B cell (primary cell): ENCODE data around the gene NRG2. TPM values are rescaled to one million over a fixed set of nuclear protein-coding genes. Genes with fewer than 3 reads are reported as not detected.

Experiments used
- ATAC-seq: fragments of 200-7000 bp; cut with Tn5 transposase; one replicate; pipeline ENCODE4 v1.10.0; 2021; ENCODE audit warnings: low read depth, mild to moderate bottlenecking, moderate number of reproducible peaks, moderate library complexity
- CTCF ChIA-PET: fragments of 350-600 bp; sonication (Branson Sonifier 250); formaldehyde crosslinking; loops from one replicate; lab custom pipeline; 2021; ENCODE audit warnings: antibody characterized with exemption, inconsistent platforms; lab: Charles Lee
- POLR2A ChIA-PET: fragments of 350-600 bp; sonication (Branson Sonifier 250); formaldehyde crosslinking; loops from one replicate; lab custom pipeline; 2021; ENCODE audit warnings: antibody characterized with exemption; lab: Charles Lee
- DNase-seq: peaks from one replicate; pipeline ENCODE4 v3.0.0; 2013
- H2AFZ ChIP-seq: 2 replicates; pipeline ENCODE4 v1.6.1; 2012; ENCODE audit warnings: mild to moderate bottlenecking, low read depth, low read length; ENCODE audit not compliant: insufficient read depth, poor library complexity, severe bottlenecking
- H3K27ac ChIP-seq, 2 donors: 1 replicate in 1 of 2; 2 replicates in 1 of 2; pipeline ENCODE4 v1.5.1; 2012 to 2013; ENCODE audit warnings: low read length in 2 of 2, mild to moderate bottlenecking in 2 of 2, moderate library complexity in 1 of 2
- H3K27me3 ChIP-seq, 4 experiments: fragments of 200-600 bp in 1 of 4; sonication (generic) in 1 of 4; replicated peaks in 1 of 4; 1 replicate in 2 of 4; 2 replicates in 2 of 4; pipeline versions ENCODE4 v1.6.1 to v1.7.0; 2013 to 2016; ENCODE audit warnings: low read length in 3 of 4, mild to moderate bottlenecking in 2 of 4, mixed read lengths in 1 of 4, moderate library complexity in 1 of 4; ENCODE audit not compliant: insufficient read depth in 4 of 4, control insufficient read depth in 3 of 4; ENCODE audit errors: control extremely low read depth in 1 of 4
- H3K36me3 ChIP-seq, 2 experiments: replicated peaks in 1 of 2; 1 replicate in 1 of 2; 2 replicates in 1 of 2; pipeline versions ENCODE4 v1.6.1 to v1.7.1; 2013; ENCODE audit warnings: low read length in 1 of 2; ENCODE audit not compliant: insufficient read depth in 2 of 2, control insufficient read depth in 1 of 2; ENCODE audit errors: control extremely low read depth in 1 of 2, extremely low read depth in 1 of 2
- H3K4me1 ChIP-seq, 2 donors: fragments of 200-600 bp in 1 of 2; sonication (generic) in 1 of 2; 1 replicate in 1 of 2; 2 replicates in 1 of 2; pipeline versions ENCODE4 v1.5.1 to v1.6.1; 2013 to 2017; ENCODE audit warnings: low read length in 2 of 2; ENCODE audit not compliant: control insufficient read depth in 2 of 2, insufficient read depth in 2 of 2
- H3K4me2 ChIP-seq: replicated peaks from 2 replicates; pipeline ENCODE3; 2012; ENCODE audit warnings: mild to moderate bottlenecking, low read depth, low read length; ENCODE audit not compliant: poor library complexity, severe bottlenecking
- H3K4me3 ChIP-seq, 5 experiments: fragments of 200-600 bp in 1 of 5; sonication (generic) in 1 of 5; 1 replicate in 3 of 5; 2 replicates in 2 of 5; pipeline versions ENCODE4 v1.5.1 to v1.7.0; 2011 to 2016; ENCODE audit warnings: low read length in 4 of 5, mild to moderate bottlenecking in 4 of 5, low read depth in 2 of 5, control low read depth in 1 of 5, moderate library complexity in 1 of 5; ENCODE audit not compliant: insufficient read depth in 1 of 5; ENCODE audit errors: control extremely low read depth in 1 of 5, extremely low read depth in 1 of 5
- H3K79me2 ChIP-seq: fragments of 200-600 bp; sonication (generic); one replicate; pipeline ENCODE4 v1.6.0; 2016; ENCODE audit warnings: low read length; ENCODE audit not compliant: control insufficient read depth, insufficient read depth
- H3K9ac ChIP-seq: fragments of 200-600 bp; sonication (generic); 2 replicates; pipeline ENCODE4 v1.6.1; 2017; ENCODE audit warnings: mild to moderate bottlenecking, low read length, moderate library complexity
- H3K9me3 ChIP-seq, 3 donors: one replicate each; pipeline versions ENCODE4 v1.6.1 to v1.7.1; 2013; ENCODE audit warnings: low read length in 2 of 3; ENCODE audit not compliant: control insufficient read depth in 2 of 3, insufficient read depth in 1 of 3; ENCODE audit errors: control extremely low read depth in 1 of 3
- H4K20me1 ChIP-seq: 2 replicates; pipeline ENCODE4 v1.6.0; 2012; ENCODE audit warnings: mild to moderate bottlenecking, low read length; ENCODE audit not compliant: insufficient read depth, control insufficient read depth, poor library complexity, severe bottlenecking
- H3K27ac Mint-ChIP-seq: one replicate; pipeline ENCODE4 v1.8.0; 2021; ENCODE audit warnings: mixed read lengths
- H3K27me3 Mint-ChIP-seq: one replicate; pipeline ENCODE4 v1.8.0; 2021; ENCODE audit warnings: mixed read lengths
- H3K4me1 Mint-ChIP-seq: one replicate; pipeline ENCODE4 v1.8.0; 2021; ENCODE audit warnings: mixed read lengths
- H3K4me3 Mint-ChIP-seq: one replicate; pipeline ENCODE4 v1.8.0; 2021; ENCODE audit warnings: mixed read lengths
- H3K9me3 Mint-ChIP-seq: one replicate; pipeline ENCODE4 v1.8.0; 2022; ENCODE audit warnings: mixed read lengths; ENCODE audit not compliant: insufficient read depth
- EZH2 ChIP-seq: IDR thresholded peaks from 2 replicates; pipeline ENCODE4 v1.6.1; 2012; ENCODE audit warnings: borderline replicate concordance, low read depth, mild to moderate bottlenecking, moderate library complexity, low read length; ENCODE audit not compliant: insufficient read depth, poor library complexity, severe bottlenecking
- WGBS: methylation state at CpG from one replicate; pipeline ENCODE4 v1.1.5; 2013; ENCODE audit warnings: missing lambda C conversion rate; ENCODE audit not compliant: insufficient coverage; 5-methylcytosine and 5-hydroxymethylcytosine counted together
- intact Hi-C: fragments of 100-400 bp; cut with micrococcal nuclease; formaldehyde crosslinking; loops from one replicate; pipeline ENCODE4 v1.10.0; 2022
- polyA plus RNA-seq: library from polyadenylated mRNA; depleted of rRNA; stranded (reverse); fragments of >200 nt; gene quantifications from 2 replicates; pipeline ENCODE4 v1.2.3, GENCODE V29; 2012
- total RNA-seq, 2 donors: library from RNA; stranded (reverse); fragments of 120-200 nt in 1 of 2; gene quantifications; 1 replicate in 1 of 2; 2 replicates in 1 of 2; pipeline versions ENCODE4 v1.2.3 to v1.2.4, GENCODE V29; 2013 to 2022
- TF ChIP-seq, protein P1 (sequence below): fragments of 200-600 bp; IDR thresholded peaks from one replicate; pipeline ENCODE4 v1.8.0; 2022; ENCODE audit warnings: antibody characterized with exemption, mild to moderate bottlenecking

The NRG2 gene
- total and polyA plus RNA-seq, 2 donors (not counting 1 experiment from before 2014, with no cell fraction given): 0.13 to 0.15 TPM

GRCh38 chr5:139816566-139816965, 226.5 kb downstream of the NRG2 start:
- intact Hi-C loops: no loop called here
- H3K36me3 ChIP-seq: no peaks in the 10 kb centered on the region
- Mint-ChIP-seq H3K9me3 (peaks cover 3% of the 10 kb centered on the region), H3K4me3 (no peak overlapping the region), H3K4me1 (no peaks in the 10 kb centered on the region), H3K27me3 (peaks cover 40% of the 10 kb centered on the region), H3K27ac (no peak overlapping the region)
- no peak overlapping the region for H3K9ac ChIP-seq
- POLR2A ChIA-PET: no interaction called here
- no peak overlapping the region for H3K4me3 ChIP-seq
- no peak overlapping the region for H2AFZ ChIP-seq
- no peaks in the 10 kb centered on the region for H4K20me1 ChIP-seq
- H3K4me2 ChIP-seq: no peak overlapping the region
- CTCF ChIA-PET: no interaction called here
- H3K27ac ChIP-seq: no peak overlapping the region
- WGBS: 90% methylated on average over 12 of the region's 12 CpGs
- H3K4me1 ChIP-seq: no peaks in the 10 kb centered on the region
- peaks cover 0 to 8% (median 3%) of the 10 kb centered on the region in 4 experiments for H3K27me3 ChIP-seq
- no peak for DNase-seq
- H3K79me2 ChIP-seq: no peaks in the 10 kb centered on the region
- TF ChIP-seq, protein P1, sequence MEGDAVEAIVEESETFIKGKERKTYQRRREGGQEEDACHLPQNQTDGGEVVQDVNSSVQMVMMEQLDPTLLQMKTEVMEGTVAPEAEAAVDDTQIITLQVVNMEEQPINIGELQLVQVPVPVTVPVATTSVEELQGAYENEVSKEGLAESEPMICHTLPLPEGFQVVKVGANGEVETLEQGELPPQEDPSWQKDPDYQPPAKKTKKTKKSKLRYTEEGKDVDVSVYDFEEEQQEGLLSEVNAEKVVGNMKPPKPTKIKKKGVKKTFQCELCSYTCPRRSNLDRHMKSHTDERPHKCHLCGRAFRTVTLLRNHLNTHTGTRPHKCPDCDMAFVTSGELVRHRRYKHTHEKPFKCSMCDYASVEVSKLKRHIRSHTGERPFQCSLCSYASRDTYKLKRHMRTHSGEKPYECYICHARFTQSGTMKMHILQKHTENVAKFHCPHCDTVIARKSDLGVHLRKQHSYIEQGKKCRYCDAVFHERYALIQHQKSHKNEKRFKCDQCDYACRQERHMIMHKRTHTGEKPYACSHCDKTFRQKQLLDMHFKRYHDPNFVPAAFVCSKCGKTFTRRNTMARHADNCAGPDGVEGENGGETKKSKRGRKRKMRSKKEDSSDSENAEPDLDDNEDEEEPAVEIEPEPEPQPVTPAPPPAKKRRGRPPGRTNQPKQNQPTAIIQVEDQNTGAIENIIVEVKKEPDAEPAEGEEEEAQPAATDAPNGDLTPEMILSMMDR: no peak
- TF ChIP-seq EZH2: no peak
- peaks cover 0 to 26% (median 7%) of the 10 kb centered on the region in 3 donors for H3K9me3 ChIP-seq
- no peak for ATAC-seq

- Histone ChIP-seq H3K4me3 (no peak overlapping the region), H3K4me1 (no peaks in the 10 kb centered on the region), H3K9me3 (peaks cover 0 to 18% (median 7%) of the 10 kb centered on the region in 3 donors), H4K20me1 (no peaks in the 10 kb centered on the region), H3K9ac (no peak overlapping the region), H3K36me3 (no peaks in the 10 kb centered on the region), H2AFZ (no peak overlapping the region), H3K79me2 (no peaks in the 10 kb centered on the region), H3K27me3 (peaks cover 0 to 8% (median 0%) of the 10 kb centered on the region in 4 experiments), H3K27ac (no peak overlapping the region), H3K4me2 (no peak overlapping the region)
- Mint-ChIP-seq H3K4me1 (no peaks in the 10 kb centered on the region), H3K9me3 (peaks cover 3% of the 10 kb centered on the region), H3K27me3 (peaks cover 40% of the 10 kb centered on the region), H3K4me3 (no peak overlapping the region), H3K27ac (no peak overlapping the region)
- POLR2A ChIA-PET: no interaction called here
- CTCF ChIA-PET: interaction anchor here (0.7 kb wide), 1 partner anchor 24 kb away, joined by 3 read pairs; no protein-coding TSS in a partner anchor
- no peak for DNase-seq
- TF ChIP-seq, protein P1: no peak
- TF ChIP-seq EZH2: no peak
- WGBS: 92% methylated on average over 11 of the region's 11 CpGs
- ATAC-seq: no peak
- intact Hi-C loops: no loop called here
Observed at GRCh38 chr5:139814704-139815280, 228.3 kb downstream of the NRG2 start.
